SH-SY5Y (cell line): ENCODE results near the gene SACM1L.
A peak's percentile ranks its signal among the peaks of the same experiment; 100 is the strongest.

ENCODE experiments used
- GATA2 ChIP-seq: IDR thresholded peaks from 2 replicates; pipeline ENCODE4 v1.6.1; 2011; ENCODE audit warnings: mild to moderate bottlenecking, low read depth, low read length
- GATA3 ChIP-seq: IDR thresholded peaks from 2 replicates; pipeline ENCODE4 v1.6.1; 2011; ENCODE audit warnings: low read depth, mild to moderate bottlenecking, low read length, moderate library complexity

DNA sequence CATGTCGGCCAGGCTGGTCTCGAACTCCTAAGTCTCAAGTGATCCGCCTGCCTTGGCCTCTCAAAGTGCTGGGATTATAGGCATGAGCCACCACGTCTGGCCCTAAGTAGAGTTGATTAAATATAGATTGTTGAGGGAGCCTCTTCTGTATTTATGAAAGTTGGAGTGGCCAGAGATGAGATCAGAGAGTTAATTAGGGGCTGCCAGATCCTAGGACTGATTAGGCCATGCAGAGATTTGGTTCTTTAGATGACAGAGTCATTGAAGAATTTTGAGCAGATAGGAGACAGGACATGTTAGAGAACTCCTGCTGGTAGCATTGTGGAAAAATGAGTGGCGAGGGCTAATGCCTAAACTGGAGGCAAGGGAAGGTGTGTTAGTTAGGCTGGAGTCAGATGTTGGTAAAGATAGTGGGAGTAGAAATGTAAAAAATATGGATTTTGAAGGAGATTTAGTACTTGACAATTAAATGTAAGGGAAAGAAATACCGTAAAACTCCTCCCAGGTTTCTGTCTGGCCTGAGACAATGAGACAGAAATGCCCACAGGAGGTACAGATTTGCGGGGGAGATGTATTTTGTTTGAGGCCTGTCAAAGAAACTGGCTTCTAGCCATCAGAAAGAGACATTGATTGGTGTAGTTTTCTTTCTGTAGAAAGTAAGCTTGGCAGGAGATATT is 23.4 kb downstream of the SACM1L start:
- TF ChIP-seq GATA2 = peak; percentile 77
- peak; percentile 72; the same call in 1 of the 2 replicates for TF ChIP-seq GATA3
